Body of pancreas (tissue), 4 donors: ENCODE data around the gene PNKP.

Experiments
- CTCF ChIP-seq, 7 experiments: fragments of 450-650 bp in 4 of 7; fragments of 200-600 bp in 3 of 7; sonication (generic) in 3 of 7; IDR thresholded peaks; one replicate each; pipeline ENCODE4 v1.5.1; 2016 to 2019; ENCODE audit warnings: antibody characterized with exemption in 7 of 7
- POLR2A ChIP-seq, 3 donors: fragments of 450-650 bp; IDR thresholded peaks; one replicate each; pipeline ENCODE4 v1.6.1; 2016; ENCODE audit warnings: antibody characterized with exemption in 3 of 3, mild to moderate bottlenecking in 2 of 3

- TF ChIP-seq CTCF (IDR thresholded peaks at IDR 0.05) (no peak), POLR2A (IDR thresholded peaks at IDR 0.05) (no peak)
These were observed 24.0 kb upstream of the PNKP start for GRCh38 chr19:49891393-49891792.
